Measurements from ENCODE around the gene ABCA8.

- TF ChIP-seq CTCF (IDR thresholded peaks at IDR 0.05 in 2 of 3, conservative IDR thresholded peaks at IDR 0.05 in 1 of 3; ENCODE audit: control insufficient read depth in 2 of 3, extremely low read depth in 1 of 3, insufficient read depth in 1 of 3, low read depth in 3 of 3, low read length in 3 of 3) = no peak
- TF ChIP-seq ZNF217 (IDR thresholded peaks at IDR 0.05) = no peak
- TF ChIP-seq IRF4 (IDR thresholded peaks at IDR 0.05; ENCODE audit: low read depth, low read length) = no peak
- no peak for TF ChIP-seq RAD51 (IDR thresholded peaks at IDR 0.05)
- TF ChIP-seq MAX (IDR thresholded peaks at IDR 0.05; ENCODE audit: low read depth, low read length) = no peak
- no peak for TF ChIP-seq SIN3A (IDR thresholded peaks at IDR 0.05; ENCODE audit: low read depth, low read length)
- TF ChIP-seq ZBTB11 (CRISPR knock-in tag; IDR thresholded peaks at IDR 0.05) = no peak
- TF ChIP-seq, protein P1, sequence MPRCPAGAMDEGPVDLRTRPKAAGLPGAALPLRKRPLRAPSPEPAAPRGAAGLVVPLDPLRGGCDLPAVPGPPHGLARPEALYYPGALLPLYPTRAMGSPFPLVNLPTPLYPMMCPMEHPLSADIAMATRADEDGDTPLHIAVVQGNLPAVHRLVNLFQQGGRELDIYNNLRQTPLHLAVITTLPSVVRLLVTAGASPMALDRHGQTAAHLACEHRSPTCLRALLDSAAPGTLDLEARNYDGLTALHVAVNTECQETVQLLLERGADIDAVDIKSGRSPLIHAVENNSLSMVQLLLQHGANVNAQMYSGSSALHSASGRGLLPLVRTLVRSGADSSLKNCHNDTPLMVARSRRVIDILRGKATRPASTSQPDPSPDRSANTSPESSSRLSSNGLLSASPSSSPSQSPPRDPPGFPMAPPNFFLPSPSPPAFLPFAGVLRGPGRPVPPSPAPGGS (IDR thresholded peaks at IDR 0.05; ENCODE audit: borderline replicate concordance, insufficient read depth, low read depth, low read length, poor library complexity, severe bottlenecking) = no peak
- TF ChIP-seq TCF12 (IDR thresholded peaks at IDR 0.05; ENCODE audit: low read depth, low read length) = no peak
- no peak for TF ChIP-seq GABPA (IDR thresholded peaks at IDR 0.05; ENCODE audit: low read depth)
- TF ChIP-seq EP300 (IDR thresholded peaks at IDR 0.05; ENCODE audit: borderline replicate concordance in 1 of 2, control insufficient read depth in 1 of 2, low read depth in 2 of 2, low read length in 2 of 2) = no peak
- TF ChIP-seq, protein P2, sequence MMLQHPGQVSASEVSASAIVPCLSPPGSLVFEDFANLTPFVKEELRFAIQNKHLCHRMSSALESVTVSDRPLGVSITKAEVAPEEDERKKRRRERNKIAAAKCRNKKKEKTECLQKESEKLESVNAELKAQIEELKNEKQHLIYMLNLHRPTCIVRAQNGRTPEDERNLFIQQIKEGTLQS (IDR thresholded peaks at IDR 0.05; ENCODE audit: borderline replicate concordance, extremely low read depth, low read depth, low read length) = no peak
- TF ChIP-seq PKNOX1 (IDR thresholded peaks at IDR 0.05) = no peak
These were observed 8.8 kb upstream of the ABCA8 start for GRCh38 chr17:68963958-68964357.

Data from GM12878 (cell line).